SU-DHL-6 (cell line): ENCODE measurements around the gene CCNYL1.

Experiments used
- H2AFZ ChIP-seq: fragments of 200-600 bp; sonication (generic); 2 replicates; pipeline ENCODE4 v1.6.1; 2014; ENCODE audit warnings: low read depth, mild to moderate bottlenecking, moderate library complexity, mixed read lengths, antibody characterized with exemption, low read length; ENCODE audit not compliant: severe bottlenecking
- H3F3A ChIP-seq: fragments of 200-600 bp; shearing (Covaris generic); 2 replicates; pipeline ENCODE4 v1.6.0; 2016; ENCODE audit warnings: antibody characterized with exemption, mild to moderate bottlenecking; ENCODE audit not compliant: insufficient read depth
- H3K27ac ChIP-seq: fragments of 200-600 bp; sonication (generic); 2 replicates; pipeline ENCODE4 v1.5.1; 2016; ENCODE audit warnings: low read depth, mild to moderate bottlenecking, low read length, moderate library complexity, mixed read lengths
- H3K27me3 ChIP-seq: fragments of 200-600 bp; sonication (generic), shearing (Covaris generic); 2 replicates; pipeline ENCODE4 v1.6.0; 2014; ENCODE audit warnings: mild to moderate bottlenecking, low read length
- H3K36me3 ChIP-seq: fragments of 200-600 bp; sonication (generic); 2 replicates; pipeline ENCODE4 v1.6.1; 2014; ENCODE audit warnings: mild to moderate bottlenecking, low read length, mixed read lengths
- H3K4me2 ChIP-seq: fragments of 300-600, 200-600 bp; shearing (Covaris generic), sonication (generic); 2 replicates; pipeline ENCODE4 v1.6.0; 2014; ENCODE audit warnings: low read length, low read depth, mild to moderate bottlenecking; ENCODE audit not compliant: poor library complexity, severe bottlenecking
- H3K4me3 ChIP-seq: fragments of 200-600 bp; sonication (generic); 2 replicates; pipeline ENCODE4 v1.5.1; 2014; ENCODE audit warnings: antibody characterized with exemption, low read length, mild to moderate bottlenecking, mixed read lengths; ENCODE audit not compliant: insufficient read depth, poor library complexity, severe bottlenecking
- H3K79me2 ChIP-seq: fragments of 200-600 bp; sonication (generic); 2 replicates; pipeline ENCODE4 v1.6.1; 2014; ENCODE audit warnings: mild to moderate bottlenecking, low read length, moderate library complexity; ENCODE audit not compliant: insufficient read depth
- H3K9ac ChIP-seq: fragments of 200-600 bp; sonication (generic); 2 replicates; pipeline ENCODE4 v1.7.0; 2014; ENCODE audit warnings: mild to moderate bottlenecking, low read length
- H3K9me2 ChIP-seq: fragments of 200-600 bp; sonication (generic); replicated peaks from 2 replicates; pipeline ENCODE4 v1.6.1; 2014; ENCODE audit warnings: low read length; ENCODE audit not compliant: insufficient read depth
- H3K9me3 ChIP-seq: fragments of 200-600 bp; sonication (generic); 2 replicates; pipeline ENCODE4 v1.6.1; 2014; ENCODE audit warnings: low read length, mixed read lengths; ENCODE audit not compliant: insufficient read depth
- H4K20me1 ChIP-seq: fragments of 200-600 bp; sonication (generic); 2 replicates; pipeline ENCODE4 v1.6.1; 2014; ENCODE audit warnings: low read depth, mild to moderate bottlenecking, antibody characterized with exemption, low read length, moderate library complexity, mixed read lengths
- CTCF ChIP-seq: fragments of 200-600 bp; sonication (generic); IDR thresholded peaks from one replicate; pipeline ENCODE4 v1.5.1; 2017; ENCODE audit warnings: antibody characterized with exemption, mild to moderate bottlenecking, low read length, moderate library complexity; ENCODE audit not compliant: insufficient read depth, poor library complexity, severe bottlenecking
- EZH2phosphoT487 ChIP-seq: fragments of 200-600 bp; sonication (generic), shearing (Covaris generic); conservative IDR thresholded peaks from 2 replicates; pipeline ENCODE4 v1.6.1; 2018; ENCODE audit warnings: mild to moderate bottlenecking, antibody characterized with exemption, low read length, moderate library complexity, mixed read lengths

The CCNYL1 gene

GRCh38 chr2:207674826-207675225, 36.6 kb upstream of the CCNYL1 start:
- no peaks in the 10 kb centered on the region for H3K9me3 ChIP-seq
- H3K4me2 ChIP-seq: no peak overlapping the region
- H2AFZ ChIP-seq: no peak overlapping the region
- TF ChIP-seq CTCF (no peak), EZH2phosphoT487 (no peak)
- H3K27me3 ChIP-seq: no peaks in the 10 kb centered on the region
- H3K36me3 ChIP-seq: no peaks in the 10 kb centered on the region
- H3K9me2 ChIP-seq: no peaks in the 10 kb centered on the region
- H3K9ac ChIP-seq: no peak overlapping the region
- H3K4me3 ChIP-seq: no peak overlapping the region
- no peaks in the 10 kb centered on the region for H3K79me2 ChIP-seq
- H4K20me1 ChIP-seq: no peaks in the 10 kb centered on the region
- no peak overlapping the region for H3K27ac ChIP-seq
- H3F3A ChIP-seq: no peaks in the 10 kb centered on the region

- no peak overlapping the region for H3K4me3 ChIP-seq
- H3K27ac ChIP-seq: no peak overlapping the region
- no peaks in the 10 kb centered on the region for H3K27me3 ChIP-seq
- H3K36me3 ChIP-seq: no peaks in the 10 kb centered on the region
- H3F3A ChIP-seq: no peaks in the 10 kb centered on the region
- no peak overlapping the region for H3K4me2 ChIP-seq
- H3K9me2 ChIP-seq: no peaks in the 10 kb centered on the region
- no peaks in the 10 kb centered on the region for H3K79me2 ChIP-seq
- no peak overlapping the region for H3K9ac ChIP-seq
- H4K20me1 ChIP-seq: no peaks in the 10 kb centered on the region
- no peak overlapping the region for H2AFZ ChIP-seq
- no peak for TF ChIP-seq CTCF
- no peak for TF ChIP-seq EZH2phosphoT487
- H3K9me3 ChIP-seq: no peaks in the 10 kb centered on the region
These were observed 34.5 kb upstream of the CCNYL1 start for GRCh38 chr2:207676827-207677354.

GRCh38 chr2:207681431-207681830, 30.0 kb upstream of the CCNYL1 start:
- H4K20me1 ChIP-seq: no peaks in the 10 kb centered on the region
- no peaks in the 10 kb centered on the region for H3F3A ChIP-seq
- H3K4me3 ChIP-seq: no peak overlapping the region
- no peaks in the 10 kb centered on the region for H3K79me2 ChIP-seq
- H3K9ac ChIP-seq: no peak overlapping the region
- H2AFZ ChIP-seq: no peak overlapping the region
- H3K27ac ChIP-seq: no peak overlapping the region
- no peaks in the 10 kb centered on the region for H3K9me3 ChIP-seq
- no peaks in the 10 kb centered on the region for H3K27me3 ChIP-seq
- TF ChIP-seq CTCF (no peak), EZH2phosphoT487 (no peak)
- no peaks in the 10 kb centered on the region for H3K9me2 ChIP-seq
- no peaks in the 10 kb centered on the region for H3K36me3 ChIP-seq
- no peak overlapping the region for H3K4me2 ChIP-seq
